ENCODE results near the gene MGAT3.

MGAT3 gene

DNA sequence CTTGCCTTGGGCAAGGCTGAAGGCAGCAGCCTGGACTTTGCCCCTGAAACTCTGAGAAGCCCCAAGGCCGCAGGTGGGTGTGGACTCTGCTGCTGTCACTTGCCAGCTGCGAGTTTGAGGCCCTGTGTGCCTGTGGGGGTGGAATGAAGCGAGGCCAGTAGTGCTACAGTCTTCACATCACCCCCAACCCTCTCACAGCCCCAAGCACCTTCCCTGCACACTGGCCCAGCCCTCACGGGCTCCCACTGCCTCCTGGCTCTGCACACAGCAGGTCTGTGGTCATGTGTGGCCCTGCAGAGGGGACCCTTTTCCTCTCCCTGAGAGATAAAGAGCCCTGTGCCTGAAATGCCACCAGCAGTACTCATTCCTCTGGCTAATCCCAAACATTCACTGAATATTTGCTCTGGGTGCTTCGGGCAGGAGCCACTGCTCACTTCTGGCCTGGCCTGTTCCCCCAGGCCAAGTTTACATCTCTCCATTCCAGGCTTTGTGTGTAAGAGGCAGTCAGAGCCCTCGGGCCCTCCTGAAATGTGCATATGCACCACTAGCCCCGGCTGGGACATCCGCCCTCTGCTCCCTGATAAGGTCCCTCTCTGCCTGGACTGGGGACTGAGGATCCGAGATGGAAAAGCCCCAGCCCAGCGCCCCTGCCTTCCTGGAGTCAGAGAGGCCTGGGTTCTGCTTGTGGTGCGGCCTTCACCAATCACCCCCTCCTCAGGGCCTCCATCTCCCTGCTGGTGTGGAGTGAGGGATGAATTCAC lies 17.7 kb downstream of the MGAT3 start:
- TF ChIP-seq, protein P1, sequence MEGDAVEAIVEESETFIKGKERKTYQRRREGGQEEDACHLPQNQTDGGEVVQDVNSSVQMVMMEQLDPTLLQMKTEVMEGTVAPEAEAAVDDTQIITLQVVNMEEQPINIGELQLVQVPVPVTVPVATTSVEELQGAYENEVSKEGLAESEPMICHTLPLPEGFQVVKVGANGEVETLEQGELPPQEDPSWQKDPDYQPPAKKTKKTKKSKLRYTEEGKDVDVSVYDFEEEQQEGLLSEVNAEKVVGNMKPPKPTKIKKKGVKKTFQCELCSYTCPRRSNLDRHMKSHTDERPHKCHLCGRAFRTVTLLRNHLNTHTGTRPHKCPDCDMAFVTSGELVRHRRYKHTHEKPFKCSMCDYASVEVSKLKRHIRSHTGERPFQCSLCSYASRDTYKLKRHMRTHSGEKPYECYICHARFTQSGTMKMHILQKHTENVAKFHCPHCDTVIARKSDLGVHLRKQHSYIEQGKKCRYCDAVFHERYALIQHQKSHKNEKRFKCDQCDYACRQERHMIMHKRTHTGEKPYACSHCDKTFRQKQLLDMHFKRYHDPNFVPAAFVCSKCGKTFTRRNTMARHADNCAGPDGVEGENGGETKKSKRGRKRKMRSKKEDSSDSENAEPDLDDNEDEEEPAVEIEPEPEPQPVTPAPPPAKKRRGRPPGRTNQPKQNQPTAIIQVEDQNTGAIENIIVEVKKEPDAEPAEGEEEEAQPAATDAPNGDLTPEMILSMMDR (IDR thresholded peaks at IDR 0.05; ENCODE audit: low read depth, low read length, missing control alignments): no peak
- no peak overlapping the region for H3K4me3 ChIP-seq (replicated peaks; ENCODE audit: low read depth, low read length)
- DNase-seq (ENCODE audit: extremely low read depth, low read depth): no peak

GRCh38 chr22:39475337-39475736 lies 18.5 kb downstream of the MGAT3 start:
- TF ChIP-seq, protein P1 (IDR thresholded peaks at IDR 0.05; ENCODE audit: low read depth, low read length, missing control alignments): no peak
- no peak for DNase-seq (ENCODE audit: extremely low read depth, low read depth)
- H3K4me3 ChIP-seq (replicated peaks; ENCODE audit: low read depth, low read length): no peak overlapping the region

DNA sequence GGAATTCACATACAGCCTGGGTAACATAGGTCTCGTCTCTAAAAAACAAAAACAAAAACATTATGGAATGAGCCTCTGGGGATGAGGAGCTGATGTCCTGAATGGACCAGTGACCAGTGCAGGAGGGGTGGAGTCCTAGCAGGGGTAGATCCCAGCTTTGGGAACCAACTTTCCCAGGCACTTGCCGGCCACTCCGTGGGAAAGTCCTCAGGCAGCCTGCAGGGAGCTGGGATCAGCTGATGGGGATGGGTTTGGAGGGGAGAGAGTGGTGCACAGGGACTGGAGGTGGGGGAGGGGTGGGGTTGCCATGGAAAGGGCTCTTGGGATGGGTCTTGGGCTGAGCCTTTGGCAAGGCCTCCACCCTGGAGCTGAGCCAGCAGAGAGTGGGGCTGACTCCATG lies 19.1 kb downstream of the MGAT3 start:
- TF ChIP-seq, protein P1 (IDR thresholded peaks at IDR 0.05; ENCODE audit: low read depth, low read length, missing control alignments): no peak
- no peak overlapping the region for H3K4me3 ChIP-seq (replicated peaks; ENCODE audit: low read depth, low read length)
- no peak for DNase-seq (ENCODE audit: extremely low read depth, low read depth)

- no peak for DNase-seq (ENCODE audit: extremely low read depth, low read depth)
- TF ChIP-seq, protein P1 (IDR thresholded peaks at IDR 0.05; ENCODE audit: low read depth, low read length, missing control alignments): no peak
- no peak overlapping the region for H3K4me3 ChIP-seq (replicated peaks; ENCODE audit: low read depth, low read length)
These were observed 19.9 kb downstream of the MGAT3 start for GRCh38 chr22:39476664-39477063.

DNA sequence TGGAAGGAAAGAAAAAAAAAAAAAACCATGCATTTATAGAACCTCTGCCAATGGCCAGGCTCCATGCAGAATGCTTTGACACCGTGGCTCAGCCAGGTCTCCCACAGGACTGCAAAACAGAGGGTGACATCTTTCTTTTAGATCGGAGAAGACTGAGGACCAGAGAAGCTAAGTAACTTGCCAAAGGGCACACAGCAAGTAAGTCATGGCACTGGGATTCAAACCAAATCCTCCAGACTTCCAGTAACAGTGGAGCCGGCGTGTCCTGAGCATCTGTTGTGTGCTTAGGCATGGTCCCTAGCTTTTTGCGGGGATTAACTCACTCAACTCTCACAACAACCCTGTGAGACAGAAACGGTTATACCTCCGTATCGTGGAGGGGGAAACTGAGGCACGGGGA lies 20.7 kb downstream of the MGAT3 start:
- TF ChIP-seq, protein P1 (IDR thresholded peaks at IDR 0.05; ENCODE audit: low read depth, low read length, missing control alignments): no peak
- DNase-seq (ENCODE audit: extremely low read depth, low read depth): no peak
- no peak overlapping the region for H3K4me3 ChIP-seq (replicated peaks; ENCODE audit: low read depth, low read length)

DNA sequence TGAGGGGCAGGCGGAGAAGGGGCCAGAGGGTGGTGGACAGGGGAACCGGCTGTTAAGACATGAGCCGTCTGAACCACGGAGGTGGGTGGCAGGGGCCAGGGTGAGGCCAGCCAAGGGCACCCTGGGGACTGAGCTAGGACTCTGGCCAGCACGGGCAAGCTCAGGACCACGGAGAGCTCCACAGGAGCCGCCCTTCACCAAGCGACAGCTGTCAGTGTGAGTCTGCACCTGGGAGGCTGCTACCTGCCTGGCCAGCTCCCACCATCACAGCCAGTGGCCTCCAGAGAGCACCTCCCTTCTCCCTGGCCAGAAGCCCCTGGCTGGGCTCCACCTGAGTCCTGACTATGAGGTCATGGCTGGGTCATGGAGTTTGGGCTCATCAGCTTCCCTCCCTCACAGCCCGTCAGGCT lies 21.6 kb downstream of the MGAT3 start:
- H3K4me3 ChIP-seq (replicated peaks; ENCODE audit: low read depth, low read length): no peak overlapping the region
- TF ChIP-seq, protein P1 (IDR thresholded peaks at IDR 0.05; ENCODE audit: low read depth, low read length, missing control alignments): no peak
- DNase-seq (ENCODE audit: extremely low read depth, low read depth): no peak

- TF ChIP-seq, protein P1 (IDR thresholded peaks at IDR 0.05; ENCODE audit: low read depth, low read length, missing control alignments): no peak
- H3K4me3 ChIP-seq (replicated peaks; ENCODE audit: low read depth, low read length): no peak overlapping the region
- no peak for DNase-seq (ENCODE audit: extremely low read depth, low read depth)
These were observed 22.4 kb downstream of the MGAT3 start for GRCh38 chr22:39479254-39479653.

All from HFF-Myc (cell line).